ENCODE results near the gene TMOD1. TPM values are rescaled to one million over a fixed set of nuclear protein-coding genes. Genes with fewer than 3 reads are reported as not detected.
A peak's percentile ranks its signal among the peaks of the same experiment; 100 is the strongest.

Gene TMOD1
- total and polyA plus RNA-seq, 2 of the 8 experiments (the other 6 are each of a cell fraction or from before 2014, with no cell fraction given), result 0.17 to 0.88 TPM

- H3K4me1 ChIP-seq (replicated peaks in 1 of 4; ENCODE audit: control insufficient read depth in 3 of 4, insufficient read depth in 4 of 4, low read length in 3 of 4), result peaks cover 0 to 6% (median 5%) of the 10 kb centered on the region in 4 experiments; a peak in 5 of 7 replicates
- no peak overlapping the region for H2BK120ac ChIP-seq (replicated peaks; ENCODE audit: low read depth, low read length)
- no peak overlapping the region for H3K27ac ChIP-seq (ENCODE audit: low read depth, low read length)
- H2BK12ac ChIP-seq (ENCODE audit: low read depth, low read length), result no peak overlapping the region; the same call in 1 of the 2 replicates
- H4K8ac ChIP-seq (ENCODE audit: extremely low read depth, insufficient read depth, low read length), result no peak overlapping the region
- H4K5ac ChIP-seq (ENCODE audit: insufficient read length, low read depth, low read length), result no peak overlapping the region
- no peak overlapping the region for H3K4ac ChIP-seq (replicated peaks; ENCODE audit: insufficient read length, low read depth, low read length)
- H2AK5ac ChIP-seq (ENCODE audit: low read depth, low read length), result no peak overlapping the region
- H3K36me3 ChIP-seq (ENCODE audit: control insufficient read depth in 2 of 4, insufficient read depth in 4 of 4, low read length in 3 of 4), result no peaks in the 10 kb centered on the region
- no peak overlapping the region for H3K56ac ChIP-seq (replicated peaks; ENCODE audit: insufficient read length, low read depth, low read length)
- WGBS, 2 experiments (ENCODE audit: extremely low coverage in 1 of 2, insufficient coverage in 1 of 2, insufficient read length in 1 of 2, insufficient replicate concordance in 2 of 2, low coverage in 1 of 2, low lambda C conversion rate in 2 of 2, missing lambda C conversion rate in 1 of 2), result 67% methylated on average over 1 of the region's 1 CpG; no CpG with 5 or more reads in 1 of the 2 experiments
- H2BK20ac ChIP-seq (ENCODE audit: low read length), result no peak overlapping the region; the same call in 1 of the 2 replicates
- no peak overlapping the region for H3K23ac ChIP-seq (ENCODE audit: insufficient read length)
- TF ChIP-seq RNF2 (IDR thresholded peaks at IDR 0.05; ENCODE audit: borderline replicate concordance, low read depth, low read length, missing control alignments, poor library complexity, severe bottlenecking) (no peak), YY1 (IDR thresholded peaks at IDR 0.05; ENCODE audit: low read depth, low read length) (no peak), SUZ12 (IDR thresholded peaks at IDR 0.05; ENCODE audit: low read length) (no peak), SIN3A (conservative IDR thresholded peaks at IDR 0.05 in 1 of 2, IDR thresholded peaks at IDR 0.05 in 1 of 2; ENCODE audit: low read depth in 1 of 2, low read length in 2 of 2) (no peak), USF2 (IDR thresholded peaks at IDR 0.05; ENCODE audit: low read length) (no peak), CBX5 (IDR thresholded peaks at IDR 0.05; ENCODE audit: low read depth, low read length) (no peak), POLR2A (IDR thresholded peaks at IDR 0.05; ENCODE audit: control extremely low read depth in 1 of 2, low read depth in 2 of 2, low read length in 2 of 2) (no peak), RFX5 (IDR thresholded peaks at IDR 0.05; ENCODE audit: borderline replicate concordance, low read depth, low read length) (no peak), NANOG (IDR thresholded peaks at IDR 0.05; ENCODE audit: insufficient read depth, low read depth, low read length, poor library complexity, severe bottlenecking) (no peak)
- CTCF ChIA-PET (ENCODE audit: partially characterized antibody), result interaction anchor here (0.6 to 6.0 kb wide), 16 partner anchors 12 to 647 kb away, joined by 3 to 53 read pairs (median 5); no protein-coding TSS in a partner anchor
- no peak overlapping the region for H2AFZ ChIP-seq (ENCODE audit: low read length)
- H3K79me1 ChIP-seq (ENCODE audit: low read depth, low read length), result no peaks in the 10 kb centered on the region
- no peak overlapping the region for H3K4me3 ChIP-seq (ENCODE audit: extremely low read depth in 1 of 4, insufficient read depth in 2 of 4, low read depth in 3 of 4, low read length in 4 of 4)
- H2BK15ac ChIP-seq (ENCODE audit: low read length), result no peak overlapping the region
- no peak overlapping the region for H3K14ac ChIP-seq (ENCODE audit: insufficient read length)
- H4K20me1 ChIP-seq (replicated peaks in 1 of 2; ENCODE audit: control insufficient read depth in 1 of 2, insufficient read depth in 2 of 2, low read length in 2 of 2), result no peaks in the 10 kb centered on the region
- peaks cover 39 to 59% (median 49%) of the 10 kb centered on the region in 4 experiments for H3K27me3 ChIP-seq (replicated peaks in 1 of 4; ENCODE audit: control insufficient read depth in 3 of 4, extremely low read depth in 1 of 4, insufficient read depth in 3 of 4, low read length in 3 of 4)
- peak in 1 of 2 experiments; percentile 34 for DNase-seq (ENCODE audit: low read depth in 1 of 2, low spot score in 2 of 2)
- H3K9ac ChIP-seq (replicated peaks in 1 of 4; ENCODE audit: extremely low read depth in 1 of 4, low read depth in 3 of 4, low read length in 3 of 4), result no peak overlapping the region
- peak overlapping the region; percentile 32 for H4K91ac ChIP-seq (replicated peaks; ENCODE audit: insufficient read length, low read length)
- peaks cover 15% of the 10 kb centered on the region for H3K23me2 ChIP-seq (ENCODE audit: low read depth, low read length)
- no peaks in the 10 kb centered on the region for H3K9me3 ChIP-seq (ENCODE audit: insufficient read depth in 2 of 2, low read depth in 1 of 2, low read length in 1 of 2)
- H3K18ac ChIP-seq (ENCODE audit: extremely low read depth, low read length), result no peak overlapping the region
- POLR2A ChIA-PET (ENCODE audit: partially characterized antibody), result no interaction called here
- no peak for FAIRE-seq
- H3K79me2 ChIP-seq (ENCODE audit: control insufficient read depth in 1 of 2, insufficient read depth in 2 of 2, low read length in 2 of 2), result no peaks in the 10 kb centered on the region
- H3K4me2 ChIP-seq (ENCODE audit: insufficient read depth in 1 of 2, low read depth in 2 of 2, low read length in 2 of 2), result peak overlapping the region in 1 of 2 experiments; percentile 93; a peak in 1 of 4 replicates
- no peak overlapping the region for H2BK5ac ChIP-seq (ENCODE audit: low read depth, low read length)
Measured at GRCh38 chr9:97503862-97504210, 2.4 kb downstream of the TMOD1 start.

Data from H1 (cell line).